NCI-H2171 (cell line): ENCODE measurements around the gene WSCD2.
A peak's percentile ranks its signal among the peaks of the same experiment; 100 is the strongest.

Source experiments
- DNase-seq: peaks from one replicate; lab custom pipeline; 2025; lab: John Stamatoyannopoulos, UW

Gene WSCD2

GRCh38 chr12:108109504-108109903 is 19.6 kb upstream of the WSCD2 start:
- no peak for DNase-seq

GRCh38 chr12:108109954-108110353 is 19.1 kb upstream of the WSCD2 start:
- DNase-seq, result no peak

- DNase-seq, result no peak
Observed at GRCh38 chr12:108110844-108111243, 18.2 kb upstream of the WSCD2 start.

GRCh38 chr12:108112832-108113556 is 16.1 kb upstream of the WSCD2 start:
- no peak for DNase-seq

GRCh38 chr12:108115123-108116121 is 13.7 kb upstream of the WSCD2 start:
- no peak for DNase-seq

- no peak for DNase-seq
Observed at GRCh38 chr12:108116254-108116653, 12.8 kb upstream of the WSCD2 start.

GRCh38 chr12:108116699-108117098 is 12.4 kb upstream of the WSCD2 start:
- DNase-seq, result no peak

- DNase-seq, result peak; percentile 33
Observed at GRCh38 chr12:108117163-108117849, 11.8 kb upstream of the WSCD2 start.

GRCh38 chr12:108117902-108118301 is 11.2 kb upstream of the WSCD2 start:
- no peak for DNase-seq

GRCh38 chr12:108119126-108119973 is 9.7 kb upstream of the WSCD2 start:
- no peak for DNase-seq

- no peak for DNase-seq
Observed at GRCh38 chr12:108119974-108120862, 8.9 kb upstream of the WSCD2 start.

GRCh38 chr12:108120863-108121165 is 8.3 kb upstream of the WSCD2 start:
- no peak for DNase-seq

- no peak for DNase-seq
Observed at GRCh38 chr12:108121320-108121719, 7.8 kb upstream of the WSCD2 start.

- DNase-seq, result no peak
Observed at GRCh38 chr12:108121728-108122471, 7.2 kb upstream of the WSCD2 start.

- DNase-seq, result no peak
Observed at GRCh38 chr12:108122644-108123043, 6.4 kb upstream of the WSCD2 start.

- no peak for DNase-seq
Observed at GRCh38 chr12:108123402-108123801, 5.7 kb upstream of the WSCD2 start.

- DNase-seq, result no peak
Observed at GRCh38 chr12:108125073-108125472, 4.0 kb upstream of the WSCD2 start.

GRCh38 chr12:108126212-108126611 is 2.9 kb upstream of the WSCD2 start:
- no peak for DNase-seq

- no peak for DNase-seq
Observed at GRCh38 chr12:108126990-108127501, 2.0 kb upstream of the WSCD2 start.

- DNase-seq, result no peak
Observed at GRCh38 chr12:108127654-108128053, 1.4 kb upstream of the WSCD2 start.
